ENCODE measurements around the gene GARNL3.

- no peak for TF ChIP-seq CTCF (IDR thresholded peaks at IDR 0.05)
- no peak for TF ChIP-seq POLR2A (IDR thresholded peaks at IDR 0.05)
Measured at GRCh38 chr9:127404631-127405030, 140.1 kb downstream of the GARNL3 start.

All from right lobe of liver (tissue), 4 donors.